Omental fat pad (tissue), 4 donors: ENCODE results near the gene SRD5A1. TPM values are rescaled to one million over a fixed set of nuclear protein-coding genes. Genes with fewer than 3 reads are reported as not detected.

Experiments used
- ATAC-seq: fragments of 150-250 bp; one replicate; pipeline ENCODE4 v1.9.1; 2016; ENCODE audit warnings: mild to moderate bottlenecking, moderate library complexity; ENCODE audit not compliant: low FRiP score
- DNase-seq: peaks from one replicate; pipeline ENCODE4 v3.0.0-alpha.2; 2019; ENCODE audit warnings: low spot score
- total RNA-seq, 4 donors: library from RNA; depleted of rRNA; stranded (reverse); fragments of >200 nt; gene quantifications; one replicate each; pipeline ENCODE4 v1.1.0, GENCODE V29; 2016
- TF ChIP-seq, protein P1 (sequence below), 3 donors: fragments of 450-650 bp; IDR thresholded peaks; one replicate each; pipeline ENCODE4 v1.5.1; 2016 to 2017; ENCODE audit warnings: antibody characterized with exemption in 3 of 3, mild to moderate bottlenecking in 3 of 3, moderate library complexity in 2 of 3

SRD5A1 gene
- total RNA-seq, 4 donors from 2014 or later: 2.3 to 6.7 (median 6.0) TPM

DNA sequence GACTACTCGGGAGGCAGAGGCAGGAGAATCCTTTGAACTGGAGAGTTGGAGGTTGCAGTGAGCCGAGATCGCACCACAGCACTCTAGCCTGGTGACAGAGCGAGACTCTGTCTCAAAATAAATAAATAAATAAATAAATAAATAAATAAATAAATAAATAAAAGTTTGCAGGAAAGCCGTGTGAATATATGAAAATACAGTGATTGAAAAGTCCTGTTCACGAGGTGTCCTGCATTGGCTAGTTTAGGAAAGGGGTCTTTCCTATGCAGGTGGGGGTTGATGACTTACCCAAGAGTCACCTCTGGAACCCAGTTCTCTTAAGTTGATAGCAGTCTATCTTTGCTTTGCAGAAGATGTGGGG is 87.3 kb downstream of the SRD5A1 start:
- TF ChIP-seq, protein P1, sequence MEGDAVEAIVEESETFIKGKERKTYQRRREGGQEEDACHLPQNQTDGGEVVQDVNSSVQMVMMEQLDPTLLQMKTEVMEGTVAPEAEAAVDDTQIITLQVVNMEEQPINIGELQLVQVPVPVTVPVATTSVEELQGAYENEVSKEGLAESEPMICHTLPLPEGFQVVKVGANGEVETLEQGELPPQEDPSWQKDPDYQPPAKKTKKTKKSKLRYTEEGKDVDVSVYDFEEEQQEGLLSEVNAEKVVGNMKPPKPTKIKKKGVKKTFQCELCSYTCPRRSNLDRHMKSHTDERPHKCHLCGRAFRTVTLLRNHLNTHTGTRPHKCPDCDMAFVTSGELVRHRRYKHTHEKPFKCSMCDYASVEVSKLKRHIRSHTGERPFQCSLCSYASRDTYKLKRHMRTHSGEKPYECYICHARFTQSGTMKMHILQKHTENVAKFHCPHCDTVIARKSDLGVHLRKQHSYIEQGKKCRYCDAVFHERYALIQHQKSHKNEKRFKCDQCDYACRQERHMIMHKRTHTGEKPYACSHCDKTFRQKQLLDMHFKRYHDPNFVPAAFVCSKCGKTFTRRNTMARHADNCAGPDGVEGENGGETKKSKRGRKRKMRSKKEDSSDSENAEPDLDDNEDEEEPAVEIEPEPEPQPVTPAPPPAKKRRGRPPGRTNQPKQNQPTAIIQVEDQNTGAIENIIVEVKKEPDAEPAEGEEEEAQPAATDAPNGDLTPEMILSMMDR (IDR thresholded peaks at IDR 0.05): no peak
- ATAC-seq (no peak), DNase-seq (no peak)

DNA sequence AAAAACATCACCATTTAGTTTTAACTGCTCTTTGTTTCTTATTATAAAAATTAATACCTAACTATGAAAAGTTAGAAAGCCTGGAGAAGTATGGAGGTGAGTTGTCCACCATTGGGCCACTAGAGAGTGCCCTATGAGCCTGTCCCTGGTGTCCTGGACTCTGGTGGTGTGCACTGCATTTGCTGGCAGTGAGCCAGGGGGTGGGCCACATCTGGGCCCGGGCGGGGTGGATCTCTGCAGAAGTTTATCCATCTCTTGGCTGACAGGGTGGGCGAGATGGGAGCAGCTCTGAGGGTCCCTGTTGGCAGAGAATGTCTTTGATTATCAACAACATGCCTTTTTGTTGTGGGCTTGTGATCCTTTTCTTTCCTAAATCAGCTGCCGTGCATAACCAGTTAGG is 88.2 kb downstream of the SRD5A1 start:
- ATAC-seq: no peak
- TF ChIP-seq, protein P1 (IDR thresholded peaks at IDR 0.05): no peak
- DNase-seq: no peak

DNA sequence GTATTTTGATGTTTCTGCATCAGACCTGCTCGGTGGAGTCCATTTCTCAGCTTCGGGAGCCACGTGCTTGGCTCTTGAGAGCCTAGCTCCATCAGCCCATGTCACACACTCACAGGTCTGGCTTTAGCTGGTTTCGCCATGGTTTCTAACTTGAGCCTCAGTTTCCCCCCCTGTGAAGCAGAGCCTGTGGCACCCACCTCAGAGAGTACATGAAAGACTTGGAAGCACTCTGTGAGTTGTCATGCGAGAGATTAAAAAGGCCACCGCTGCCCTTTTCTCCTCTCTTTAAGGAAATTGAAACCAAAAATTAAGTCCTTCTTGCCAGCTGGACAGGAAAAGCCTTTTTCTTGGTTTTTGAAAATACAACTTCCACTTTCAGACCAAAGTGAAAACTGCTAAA is 88.8 kb downstream of the SRD5A1 start:
- TF ChIP-seq, protein P1 (IDR thresholded peaks at IDR 0.05): no peak
- DNase-seq (no peak), ATAC-seq (no peak)

DNA sequence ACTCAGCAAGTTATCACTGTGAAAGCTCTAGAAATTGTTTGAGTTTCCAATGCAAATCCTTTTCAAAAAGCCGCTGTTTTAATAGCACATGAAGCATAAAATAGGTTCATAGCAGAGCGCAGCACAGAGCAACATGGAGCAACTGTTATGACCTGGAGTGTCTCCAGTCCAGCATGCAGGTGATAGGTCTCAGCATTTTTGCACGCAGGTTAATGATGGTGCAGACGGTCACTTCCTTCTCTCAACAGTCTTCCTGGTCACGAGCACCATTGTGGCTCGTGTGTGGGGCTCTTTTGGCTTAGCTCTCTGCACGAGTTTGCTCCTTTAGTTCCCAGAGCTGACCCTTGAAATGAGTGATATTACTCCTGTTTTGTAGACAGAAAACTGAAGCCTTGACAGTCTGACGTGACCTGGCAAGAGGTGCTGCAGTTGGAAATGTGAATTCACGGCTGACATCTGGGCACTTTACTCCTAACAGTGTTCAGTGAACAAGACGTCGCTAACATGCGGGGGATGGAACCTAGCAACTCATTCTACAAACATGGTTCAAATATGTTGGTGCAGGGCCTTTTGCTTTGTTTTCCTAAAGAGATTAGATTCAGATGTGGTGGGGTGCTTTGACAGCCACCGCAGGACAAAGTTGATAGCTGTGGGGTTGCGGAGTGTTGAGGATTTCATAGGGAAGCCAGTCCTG is 90.0 kb downstream of the SRD5A1 start:
- ATAC-seq: no peak
- DNase-seq: no peak
- TF ChIP-seq, protein P1 (IDR thresholded peaks at IDR 0.05): no peak

DNA sequence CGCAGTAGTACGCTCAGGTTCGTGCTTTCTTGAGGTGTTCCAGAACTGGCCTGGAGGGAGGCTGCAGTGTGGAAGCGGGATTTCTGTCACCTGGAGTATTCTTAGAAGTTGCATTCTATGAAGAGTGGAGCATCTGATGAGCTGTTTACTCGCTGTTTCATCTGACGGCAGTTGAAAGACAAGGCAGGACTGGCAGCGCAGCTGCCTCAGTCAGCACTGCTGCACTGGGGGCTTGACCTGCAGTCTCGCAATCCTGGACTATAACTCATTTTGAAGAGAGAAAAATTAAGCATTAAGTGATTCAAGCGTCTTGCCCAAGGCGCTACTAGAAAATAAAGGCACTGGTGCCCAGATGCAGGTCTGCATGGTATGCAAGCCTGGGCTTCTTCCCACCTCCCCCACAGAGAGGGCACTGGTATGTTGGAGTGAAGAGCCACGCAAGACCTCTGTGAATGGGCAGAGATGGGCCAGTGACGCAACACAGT is 90.6 kb downstream of the SRD5A1 start:
- no peak for DNase-seq
- TF ChIP-seq, protein P1 (IDR thresholded peaks at IDR 0.05): no peak
- ATAC-seq: no peak

Other genes starting within 250 kb of the SRD5A1 start
- gene UBE2QL1, start 184.6 kb upstream of the SRD5A1 start, total RNA-seq: 1 to 10 TPM in 2 of 4 donors, under 1 TPM in 2; 0.72 to 5.0 (median 2.4) TPM
- 100 to 1,000 TPM in 1 of 4 donors, 10 to 100 TPM in 3; 38.5 to 100 (median 40.4) TPM for gene NSUN2, start 396 bp upstream of the SRD5A1 start, total RNA-seq
- 10 to 100 TPM; 25.1 to 40.1 (median 31.1) TPM for gene TENT4A, start 80.0 kb downstream of the SRD5A1 start, total RNA-seq